GM20431 (cell line): ENCODE data around the gene TOGARAM2.
"Not testable (repeated sequence)": the region's sequence is repeated elsewhere in the genome, so short reads cannot be mapped to it uniquely, and the experiment has no call there.

Source experiments
- in situ Hi-C: fragments of 300-500 bp; cut with MseI, MboI; formaldehyde crosslinking; loops from one replicate; pipeline ENCODE4 v1.15.0; 2020; ENCODE audit warnings: low sequenced_read_pairs; ENCODE audit not compliant: unreplicated experiment

Gene TOGARAM2

GRCh38 chr2:28974252-28974651 lies 6.8 kb upstream of the TOGARAM2 start:
- in situ Hi-C loops: loop anchor here (25.0 kb wide), 1 partner anchor 1088 kb away; no protein-coding TSS in a partner anchor

DNA sequence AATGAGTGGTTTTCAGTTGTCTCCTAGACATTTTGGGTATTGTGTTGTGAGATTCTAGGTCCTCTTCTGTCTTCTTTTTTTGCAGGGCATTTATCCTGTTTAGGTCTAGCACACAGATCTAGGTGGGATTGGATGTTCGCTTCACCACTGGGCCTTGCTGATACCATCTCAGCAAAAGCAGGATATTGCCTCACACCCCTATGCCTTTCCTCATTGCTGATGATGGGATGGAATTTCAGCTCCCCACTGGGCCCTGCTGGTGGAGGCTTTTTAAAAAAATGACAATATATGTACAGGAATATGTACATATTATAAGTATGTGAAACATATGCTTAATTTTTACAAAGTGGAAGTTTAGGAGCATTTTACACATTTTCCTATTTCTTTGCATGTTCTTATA lies 5.4 kb upstream of the TOGARAM2 start:
- in situ Hi-C loops: no loop called here

GRCh38 chr2:28976584-28976983 lies 4.5 kb upstream of the TOGARAM2 start:
- in situ Hi-C loops: no loop called here

DNA sequence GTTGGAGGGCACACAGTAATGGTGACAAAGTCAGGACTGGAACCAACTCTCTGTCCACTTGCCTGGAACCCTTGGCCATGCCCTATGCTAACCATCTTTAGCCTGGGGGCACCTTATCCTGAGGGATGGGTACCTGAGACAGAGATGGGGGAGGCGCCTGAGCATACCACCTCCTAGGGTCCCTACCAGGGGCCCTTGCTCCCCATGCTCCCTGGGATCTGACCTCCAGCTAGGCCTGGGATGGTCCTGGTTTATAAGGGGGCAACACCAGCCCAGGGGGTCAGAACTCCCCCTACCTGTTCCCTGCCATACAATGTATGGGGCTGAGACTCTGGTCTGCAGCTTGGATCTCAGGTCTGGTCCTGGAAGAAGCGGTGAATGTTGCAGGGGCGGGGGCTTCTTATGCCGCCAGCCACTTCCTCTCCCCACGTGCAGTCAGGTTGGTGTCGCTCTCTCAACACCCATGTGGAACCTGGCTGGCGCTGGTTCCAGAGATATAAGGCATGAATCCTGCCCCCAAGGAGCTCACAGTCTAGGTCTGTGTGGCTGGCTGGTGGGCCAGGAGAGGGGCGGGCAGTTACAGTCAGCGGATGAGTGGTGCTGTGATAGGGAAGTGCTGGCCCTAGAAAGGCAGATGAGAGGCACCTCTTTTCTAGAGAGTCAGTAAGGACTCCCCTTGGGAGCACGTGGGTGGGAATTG lies 3.8 kb upstream of the TOGARAM2 start:
- in situ Hi-C loops: no loop called here

DNA sequence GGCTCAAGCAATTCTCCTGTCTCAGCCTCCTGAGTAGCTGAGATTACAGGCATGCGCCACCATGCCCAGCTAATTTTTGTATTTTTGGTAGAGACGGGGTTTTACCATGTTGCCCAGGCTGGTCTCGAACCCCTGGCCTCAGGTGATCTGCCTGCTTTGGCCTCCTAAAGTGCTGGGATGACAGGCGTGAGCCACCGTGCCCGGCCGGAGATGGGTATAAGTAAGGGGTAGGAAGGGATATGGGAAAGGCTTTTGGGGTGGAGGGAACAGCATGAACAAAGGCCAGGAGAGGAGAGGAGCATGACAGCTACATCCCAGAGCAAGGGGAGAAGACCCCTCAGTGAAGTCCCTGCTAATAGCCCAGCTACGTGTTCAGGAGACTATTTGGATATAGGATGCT lies 3.1 kb upstream of the TOGARAM2 start:
- in situ Hi-C loops: not testable (repeated sequence)

- in situ Hi-C loops: no loop called here
Measured at GRCh38 chr2:28978606-28979005, 2.5 kb upstream of the TOGARAM2 start.

GRCh38 chr2:28979041-28979440 lies 2.1 kb upstream of the TOGARAM2 start:
- in situ Hi-C loops: no loop called here

GRCh38 chr2:28979576-28980366 lies 1.3 kb upstream of the TOGARAM2 start:
- in situ Hi-C loops: no loop called here

DNA sequence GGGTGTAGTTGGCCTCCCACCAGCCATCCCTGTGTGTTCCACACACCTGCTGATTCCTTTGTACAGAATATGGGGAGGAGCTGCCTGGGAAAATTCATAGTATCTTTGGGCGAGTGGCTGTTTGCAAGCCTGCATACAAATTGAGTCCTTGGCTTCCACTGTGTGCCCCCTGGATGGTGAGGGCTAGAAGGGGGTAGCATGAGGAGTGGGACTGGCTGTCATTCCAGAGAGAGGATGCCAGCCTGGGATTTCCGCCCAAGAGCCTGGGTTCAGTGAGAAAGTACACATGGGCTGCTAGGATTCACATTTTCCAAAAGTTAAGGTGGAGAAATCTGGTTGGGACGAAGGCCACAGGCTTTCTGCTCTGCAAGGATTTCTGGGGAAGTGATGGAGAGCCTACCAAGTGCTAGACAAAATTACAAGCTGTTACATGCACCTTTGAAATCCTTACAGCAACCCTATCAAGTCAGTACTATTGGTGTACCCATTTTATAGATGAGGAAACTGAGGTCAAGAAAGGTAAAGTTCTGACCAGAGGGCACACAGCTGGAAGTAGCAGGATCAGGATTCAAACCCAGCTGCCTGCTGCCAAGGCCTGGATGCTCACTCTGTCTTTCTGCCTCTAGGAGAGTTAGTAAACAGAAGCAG lies 606 bp upstream of the TOGARAM2 start:
- in situ Hi-C loops: no loop called here

- in situ Hi-C loops: no loop called here
Measured at GRCh38 chr2:28981620-28982376, 700 bp downstream of the TOGARAM2 start.

DNA sequence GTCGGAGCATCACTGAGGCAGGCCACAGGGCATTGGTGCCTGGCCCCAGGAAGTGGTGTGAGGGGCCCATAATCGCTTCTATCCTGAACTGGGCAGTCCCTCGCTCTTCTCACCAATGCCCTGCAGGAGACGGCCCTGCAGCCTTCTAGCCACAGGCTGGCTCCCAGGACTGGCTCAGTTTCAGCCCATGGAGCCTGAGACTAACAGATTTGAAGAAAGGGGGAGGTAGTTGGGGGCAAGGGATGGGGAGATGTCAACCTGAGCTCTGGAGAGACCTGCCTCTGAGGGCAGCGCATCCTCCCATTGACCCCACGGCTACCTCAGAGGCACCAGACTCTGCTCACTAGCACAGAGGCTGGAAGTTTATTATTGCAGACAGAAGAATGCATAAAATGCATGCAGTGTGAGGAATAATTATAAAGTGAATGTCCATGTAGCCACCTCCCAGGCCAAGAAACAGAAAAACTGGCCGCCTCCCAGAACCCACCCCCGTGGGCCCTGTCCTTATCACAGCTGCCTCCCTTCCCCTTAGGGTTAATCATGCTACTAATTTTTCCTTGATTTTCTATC lies 1.4 kb downstream of the TOGARAM2 start:
- in situ Hi-C loops: no loop called here

DNA sequence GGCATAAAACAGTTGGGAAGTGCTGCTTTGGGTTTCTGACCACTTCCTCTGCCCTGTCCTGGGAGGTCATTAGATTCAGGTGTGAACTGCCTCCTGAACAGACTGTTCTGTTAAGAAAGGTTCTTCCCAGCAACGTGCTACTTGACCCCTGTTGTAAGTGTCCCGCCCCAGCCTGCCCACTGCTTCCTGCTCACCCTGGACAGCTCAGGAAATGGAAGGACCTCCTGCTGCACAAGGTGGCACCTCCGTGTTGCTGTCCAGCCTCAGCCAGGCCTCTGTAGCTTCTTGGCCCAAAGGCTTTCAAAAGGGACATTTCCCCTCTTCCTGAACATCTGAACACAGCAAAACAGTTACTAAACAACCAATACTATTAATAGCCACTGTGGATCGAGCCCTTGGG lies 5.3 kb downstream of the TOGARAM2 start:
- in situ Hi-C loops: no loop called here

DNA sequence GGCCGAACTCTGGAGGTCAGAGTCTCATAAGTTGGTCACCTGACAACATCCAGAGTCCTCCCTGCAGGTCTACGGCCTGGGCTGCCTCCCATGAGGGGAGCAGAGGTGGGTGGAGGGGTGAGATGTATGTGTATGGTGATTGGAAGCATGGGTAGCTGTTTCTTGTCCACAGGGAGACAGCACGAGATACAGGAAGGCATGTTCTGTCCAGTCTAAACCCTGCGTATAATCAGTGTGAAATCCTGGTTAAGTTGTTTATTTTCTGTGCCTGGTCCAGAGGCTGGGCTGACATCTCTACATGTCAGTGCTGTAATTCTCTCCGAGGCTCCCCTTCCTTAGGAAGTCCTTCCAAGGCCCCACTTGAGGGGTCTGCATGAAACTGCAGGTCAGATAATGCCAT lies 8.9 kb downstream of the TOGARAM2 start:
- in situ Hi-C loops: no loop called here

DNA sequence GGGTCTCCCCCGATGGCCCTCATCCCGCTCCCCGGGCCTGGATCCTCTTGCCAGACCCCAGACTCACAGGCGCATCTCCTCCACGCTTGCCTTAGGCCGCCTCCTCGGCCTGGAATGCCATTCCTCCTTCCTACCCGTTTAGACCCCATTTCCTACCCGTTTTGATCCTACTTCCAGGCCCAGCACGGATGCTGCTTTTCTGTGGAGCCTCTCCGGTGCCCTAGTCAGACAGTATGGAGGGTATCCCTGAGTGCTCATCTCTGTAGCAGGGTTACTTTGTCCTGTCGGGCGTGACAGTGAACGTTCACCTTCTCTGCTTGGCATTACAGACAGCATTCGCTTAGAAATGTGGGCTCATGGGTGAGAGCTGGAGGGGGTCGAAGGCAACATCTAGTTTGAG lies 9.3 kb downstream of the TOGARAM2 start:
- in situ Hi-C loops: no loop called here

DNA sequence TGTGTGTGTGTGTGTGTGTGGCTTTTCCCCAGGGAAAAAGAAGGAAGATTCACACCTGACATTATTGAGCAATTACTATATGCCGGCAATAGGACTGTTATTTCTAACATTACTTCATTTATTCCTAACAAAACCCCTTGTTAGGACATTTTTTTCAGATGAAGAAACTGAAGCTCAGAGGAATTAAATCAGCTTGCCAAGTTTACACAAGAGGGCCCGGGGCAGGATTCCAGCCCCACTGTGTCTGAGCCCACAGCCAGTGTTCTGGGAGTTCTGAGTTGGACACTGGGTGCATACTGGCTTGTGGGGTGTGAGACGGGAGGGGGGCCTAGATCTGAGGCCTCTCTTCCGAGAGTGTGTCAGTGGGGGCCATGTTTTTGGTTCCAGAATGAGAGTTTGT lies 9.9 kb downstream of the TOGARAM2 start:
- in situ Hi-C loops: no loop called here

- in situ Hi-C loops: no loop called here
Measured at GRCh38 chr2:28991460-28991859, 10.4 kb downstream of the TOGARAM2 start.

GRCh38 chr2:28993206-28993960 lies 12.3 kb downstream of the TOGARAM2 start:
- in situ Hi-C loops: no loop called here

GRCh38 chr2:28994074-28994473 lies 13.0 kb downstream of the TOGARAM2 start:
- in situ Hi-C loops: no loop called here

- in situ Hi-C loops: no loop called here
Measured at GRCh38 chr2:28994679-28995078, 13.6 kb downstream of the TOGARAM2 start.
